Middle frontal gyrus (tissue), 1 donor: ENCODE measurements around the gene DEFB124.
"Not testable (repeated sequence)": the region's sequence is repeated elsewhere in the genome, so short reads cannot be mapped to it uniquely, and the experiment has no call there.

Experiments used
- DNase-seq: peaks from one replicate; pipeline ENCODE4 v3.0.0-alpha.2; 2015; ENCODE audit warnings: low spot score; ENCODE audit errors: extremely low spot score

Gene DEFB124, protein sequence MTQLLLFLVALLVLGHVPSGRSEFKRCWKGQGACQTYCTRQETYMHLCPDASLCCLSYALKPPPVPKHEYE

GRCh38 chr20:31474758-31475427 is at the start of gene DEFB124, which contains the start of gene REM1:
TSS of gene DEFB124 (minus strand) at chr20:31475127. CDS start at chr20:31473013, 2,114 bp downstream.
TSS of gene REM1 (plus strand) at chr20:31475288. CDS start at chr20:31476446, 1,158 bp downstream.
- DNase-seq, result no peak

GRCh38 chr20:31523361-31524283 is 48.7 kb upstream of the DEFB124 start:
- DNase-seq, result no peak

GRCh38 chr20:31522731-31523130 is 47.8 kb upstream of the DEFB124 start:
- no peak for DNase-seq

DNA sequence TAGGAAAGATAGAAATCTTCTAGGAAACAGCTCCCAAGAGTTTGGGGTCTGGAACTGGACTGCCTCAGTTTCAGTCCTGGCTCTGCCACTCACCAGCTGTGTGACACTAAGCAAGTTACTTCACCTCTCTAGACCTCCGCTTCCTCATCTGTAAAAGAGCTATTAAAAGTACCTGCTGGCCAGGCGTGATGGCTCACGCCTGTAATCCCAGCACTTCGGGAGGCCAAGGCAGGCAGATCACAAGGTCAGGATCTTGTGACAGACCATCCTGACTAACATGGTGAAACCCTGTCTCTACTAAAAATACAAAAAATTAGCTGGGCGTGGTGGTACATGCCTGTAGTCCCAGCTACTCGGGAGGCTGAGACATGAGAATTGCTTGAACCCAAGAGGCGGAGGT is 46.3 kb upstream of the DEFB124 start:
- DNase-seq, result not testable (repeated sequence)

DNA sequence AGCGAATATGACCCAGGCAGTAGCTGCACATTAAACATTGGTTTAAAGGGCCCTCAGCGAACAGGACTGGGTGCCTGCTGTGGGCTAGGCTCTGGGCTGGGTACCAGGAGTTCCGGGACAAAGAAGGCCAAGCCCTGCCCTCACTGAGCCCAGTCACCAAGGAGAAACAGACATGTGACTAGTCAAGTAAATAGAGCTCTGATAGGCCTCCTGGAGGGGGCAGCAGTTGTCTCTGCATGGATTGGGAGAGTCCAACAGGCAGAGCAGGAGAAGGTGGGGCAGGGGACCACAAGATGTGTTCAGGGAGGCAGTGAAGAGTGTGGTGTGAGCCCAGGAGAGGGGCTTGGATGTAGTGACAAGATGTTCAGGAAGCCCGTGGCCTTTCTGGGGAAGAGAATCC is 42.4 kb upstream of the DEFB124 start:
- no peak for DNase-seq

DNA sequence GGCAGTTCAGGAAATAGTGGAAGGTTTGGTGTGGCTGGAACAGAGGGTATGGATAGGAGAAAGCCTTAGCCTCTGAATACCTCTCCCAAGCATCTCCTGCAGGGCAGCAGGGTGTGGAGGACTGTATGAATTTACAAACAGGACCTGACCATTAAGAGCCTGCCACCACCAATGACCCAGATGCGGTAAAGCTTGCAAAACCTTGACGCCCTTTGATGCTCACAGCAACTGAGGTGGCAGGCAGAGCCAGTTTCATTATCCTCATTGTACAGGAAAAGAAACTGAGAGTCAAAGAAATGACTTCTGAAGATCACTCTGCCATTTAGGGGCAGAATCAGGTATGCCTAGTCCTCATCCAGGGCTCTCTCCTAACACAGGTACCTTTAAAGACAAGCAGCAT is 41.7 kb upstream of the DEFB124 start:
- DNase-seq, result no peak

- DNase-seq, result no peak
Observed at GRCh38 chr20:31516166-31516565, 41.2 kb upstream of the DEFB124 start.

- DNase-seq, result no peak
Observed at GRCh38 chr20:31515775-31516107, 40.8 kb upstream of the DEFB124 start.

DNA sequence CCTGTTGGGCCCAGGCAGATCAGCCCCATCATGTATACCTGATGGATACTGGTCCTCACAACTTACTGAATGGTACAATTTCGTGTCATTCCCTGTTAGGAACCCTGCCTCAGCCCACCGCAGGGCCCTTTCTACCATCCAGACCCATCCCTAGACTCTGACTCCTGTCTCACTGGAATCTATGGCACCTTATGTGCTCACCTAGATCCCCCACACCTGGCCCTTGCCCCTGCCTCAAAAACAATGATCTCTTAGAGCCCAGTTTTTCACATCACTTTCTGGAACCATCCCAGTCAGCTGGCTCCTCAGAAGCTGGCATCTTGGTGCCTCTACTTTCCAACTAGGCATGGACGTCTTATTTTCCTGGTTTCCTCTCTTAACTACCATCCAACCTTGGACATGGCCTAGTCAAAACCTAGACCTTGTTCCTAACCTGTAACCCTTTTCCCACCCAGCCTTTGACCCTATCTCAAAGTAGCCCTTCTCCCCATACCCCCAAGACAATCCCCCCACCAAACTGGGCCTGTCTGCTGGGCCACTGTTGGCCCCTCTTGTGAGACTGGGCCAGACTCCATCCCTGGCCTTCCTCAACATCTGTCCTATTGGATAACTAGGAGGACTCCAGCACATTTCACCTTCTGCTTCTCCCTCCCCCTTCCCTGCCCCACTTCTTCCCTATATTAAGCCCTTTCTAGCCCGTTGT is 40.3 kb upstream of the DEFB124 start:
- DNase-seq, result no peak

DNA sequence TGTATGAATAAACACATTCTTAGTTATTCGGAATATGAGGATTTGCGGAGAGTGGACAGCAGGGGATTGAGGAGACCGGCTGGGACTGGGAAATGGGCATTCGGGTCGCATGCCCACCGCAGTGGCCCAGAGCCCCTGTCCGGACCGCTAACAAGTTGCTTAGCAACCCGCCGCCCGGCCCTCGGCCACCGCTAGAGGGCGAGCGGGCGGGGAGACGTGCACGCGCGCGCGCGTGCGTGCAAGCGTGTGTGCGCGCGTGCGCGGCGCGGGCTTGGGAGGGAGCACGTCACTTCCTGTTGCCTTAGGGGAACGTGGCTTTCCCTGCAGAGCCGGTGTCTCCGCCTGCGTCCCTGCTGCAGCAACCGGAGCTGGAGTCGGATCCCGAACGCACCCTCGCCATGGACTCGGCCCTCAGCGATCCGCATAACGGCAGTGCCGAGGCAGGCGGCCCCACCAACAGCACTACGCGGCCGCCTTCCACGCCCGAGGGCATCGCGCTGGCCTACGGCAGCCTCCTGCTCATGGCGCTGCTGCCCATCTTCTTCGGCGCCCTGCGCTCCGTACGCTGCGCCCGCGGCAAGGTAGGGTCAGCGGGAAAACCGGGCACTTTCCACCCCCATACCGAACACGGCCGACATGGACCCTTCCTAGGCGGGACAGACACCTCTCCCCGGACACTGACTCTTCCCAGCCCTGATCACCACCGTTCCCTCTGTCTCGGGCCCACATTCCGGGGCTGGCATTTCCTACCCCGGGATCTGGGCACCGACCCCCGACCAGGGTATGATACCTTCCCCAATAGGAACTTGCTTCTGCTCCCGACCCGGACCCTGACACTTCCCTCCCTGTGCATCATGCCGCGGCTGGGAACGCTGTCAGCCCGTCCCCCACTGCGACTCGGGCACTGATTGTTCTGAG is 39.5 kb upstream of the DEFB124 start, which contains the start of gene HM13:
TSS of gene HM13 (plus strand) at position 289 of the 918 bp plus-strand sequence. CDS start at position 399, 110 bp downstream.
- DNase-seq, result peak; percentile 90

DNA sequence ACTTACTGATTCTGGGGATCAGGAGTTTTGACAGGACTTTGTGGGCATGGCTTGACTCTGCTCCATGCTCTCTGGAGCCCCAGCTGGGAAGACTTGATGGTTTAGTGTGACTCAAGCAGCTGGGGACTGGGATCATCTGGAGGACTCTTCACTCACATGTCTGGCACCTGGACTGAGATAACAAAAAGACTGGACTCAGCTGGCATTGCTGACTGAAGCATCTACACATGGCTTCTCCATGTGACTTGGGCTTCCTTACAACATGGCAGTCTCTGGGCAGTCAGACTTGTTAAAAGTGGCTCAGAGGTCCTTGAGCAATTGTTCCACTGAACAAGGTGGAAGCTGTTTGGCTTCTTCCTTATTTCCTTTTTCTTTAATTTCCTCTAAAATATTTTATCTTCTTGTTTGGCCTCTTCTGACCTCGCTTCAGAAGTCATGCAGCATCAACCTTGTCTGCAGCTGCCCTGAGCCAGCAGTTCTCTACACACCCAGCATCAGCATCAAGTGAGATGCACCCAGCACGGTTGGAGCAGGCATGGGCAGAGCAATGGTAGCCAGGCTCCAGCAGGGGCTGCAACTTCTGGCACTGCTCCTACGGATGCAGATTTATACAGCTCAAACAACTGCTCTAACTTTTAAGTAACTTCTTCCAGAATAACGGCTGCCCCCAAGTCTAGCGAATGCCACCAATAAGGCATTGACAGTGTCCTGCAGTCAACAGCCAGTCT is 33.8 kb upstream of the DEFB124 start:
- DNase-seq, result no peak

DNA sequence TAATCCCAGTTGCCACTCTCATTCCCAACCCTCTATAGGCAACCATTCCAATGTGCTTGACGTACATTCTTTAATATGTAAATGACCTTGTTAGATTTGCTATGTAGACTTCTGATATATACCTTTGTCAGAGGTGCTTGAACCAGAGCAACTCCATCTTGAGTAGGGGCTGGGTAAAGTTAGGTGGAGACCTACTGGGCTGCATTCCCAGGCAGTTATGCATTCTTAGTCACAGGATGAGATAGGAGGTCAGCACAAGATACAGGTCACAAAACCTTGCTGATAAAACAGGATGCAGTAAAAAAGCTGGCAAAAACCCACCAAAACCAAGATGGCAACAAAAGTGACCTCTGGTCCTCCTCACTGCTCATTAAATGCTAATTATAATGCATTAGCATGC is 31.0 kb upstream of the DEFB124 start:
- DNase-seq, result no peak

DNA sequence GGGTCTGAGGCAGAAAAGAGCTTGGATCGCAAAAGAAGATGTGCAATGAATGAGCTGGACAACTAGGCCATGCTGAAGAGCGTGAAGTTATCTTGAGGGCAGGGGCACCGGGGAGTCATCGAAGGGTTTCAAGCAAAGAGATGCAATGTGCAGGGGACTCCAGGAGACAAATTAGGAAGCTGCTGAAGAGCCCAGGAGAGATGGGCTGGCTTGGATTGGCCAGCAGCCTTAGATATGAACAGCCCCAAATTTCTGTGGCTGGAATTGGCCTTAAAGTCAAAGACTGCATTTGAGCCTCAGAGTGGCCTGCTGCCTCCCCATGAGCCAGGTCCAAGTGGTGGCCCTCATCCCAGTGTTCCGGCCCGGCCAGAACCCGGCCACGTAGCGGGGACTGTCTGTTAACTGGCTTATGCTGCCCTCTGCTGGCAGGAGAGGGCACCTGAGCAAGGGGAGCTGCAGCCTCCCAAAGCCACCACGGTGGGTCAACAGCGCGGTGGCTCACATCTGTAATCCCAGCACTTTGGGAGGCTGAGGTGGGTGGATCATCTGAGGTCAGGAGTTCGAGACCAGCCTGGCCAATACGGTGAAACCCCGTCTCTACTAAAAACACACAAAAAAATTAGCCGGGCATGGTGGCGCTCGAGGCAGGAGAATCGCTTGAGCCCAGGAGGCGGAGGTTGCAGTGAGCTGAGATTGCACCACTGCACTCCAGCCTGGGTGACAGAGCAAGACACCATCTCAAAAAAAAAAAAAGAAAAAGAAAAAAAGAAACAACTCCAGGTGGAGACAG is 28.2 kb upstream of the DEFB124 start:
- DNase-seq, result peak; percentile 47

- no peak for DNase-seq
Observed at GRCh38 chr20:31500527-31500926, 25.6 kb upstream of the DEFB124 start.

DNA sequence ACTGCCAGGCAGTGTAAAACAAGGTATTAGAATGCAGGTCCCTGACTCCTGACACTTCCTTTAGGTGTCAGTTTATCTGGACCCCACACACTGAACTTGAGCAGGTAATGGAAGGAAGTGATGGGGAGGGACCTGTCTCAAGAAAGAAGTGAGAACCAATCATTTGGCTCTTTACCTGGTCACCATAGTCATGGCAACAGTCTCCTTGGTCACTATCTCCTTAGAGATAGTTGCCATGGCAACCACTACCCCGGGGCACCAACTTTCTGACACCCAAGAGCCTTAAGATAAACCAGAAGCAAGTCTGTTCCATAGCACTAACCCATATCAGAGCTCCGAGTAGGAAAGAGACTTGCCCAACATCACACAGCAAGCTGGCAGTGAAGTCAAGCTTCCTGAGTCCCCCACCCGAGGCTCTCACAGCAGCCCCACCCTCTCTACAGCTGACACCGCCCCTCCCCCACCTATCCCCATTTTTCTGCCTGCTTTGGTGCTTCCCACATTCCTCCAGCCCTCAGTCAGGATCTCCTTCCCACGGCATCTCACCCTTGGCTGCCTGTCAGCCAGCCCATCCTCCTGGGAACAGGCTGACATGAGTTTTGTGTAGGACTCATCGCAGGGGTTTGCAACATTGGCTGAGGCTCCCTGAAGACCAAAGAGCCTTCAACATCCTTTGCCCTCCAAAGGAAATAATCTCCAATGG is 23.1 kb upstream of the DEFB124 start:
- DNase-seq, result no peak

DNA sequence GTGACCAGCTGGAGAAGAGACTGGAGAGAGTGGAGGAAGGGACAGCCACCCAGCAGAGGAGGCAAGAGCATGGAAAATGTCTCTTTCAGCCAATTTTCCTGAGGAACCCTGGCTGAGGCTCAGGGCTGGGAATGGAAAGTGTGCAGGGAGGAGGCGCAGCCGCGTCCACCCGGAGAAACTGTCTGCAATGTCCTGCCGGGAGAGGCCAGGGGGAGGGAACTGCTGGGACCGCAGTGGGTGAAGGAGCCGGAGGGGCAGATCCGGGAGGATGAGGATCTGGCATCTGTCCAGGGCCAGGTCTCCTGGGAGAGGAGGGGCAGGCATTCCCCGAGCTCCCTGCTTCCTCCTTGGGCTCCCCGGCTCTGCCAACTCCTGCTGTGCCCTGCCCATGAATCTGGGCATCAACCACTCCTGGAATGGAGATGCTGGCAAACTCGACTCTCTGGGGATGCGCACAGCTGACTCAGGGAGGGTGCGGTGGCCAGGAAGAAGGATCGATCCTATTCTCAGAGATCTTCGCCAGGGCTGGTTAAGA is 21.9 kb upstream of the DEFB124 start:
- no peak for DNase-seq

DNA sequence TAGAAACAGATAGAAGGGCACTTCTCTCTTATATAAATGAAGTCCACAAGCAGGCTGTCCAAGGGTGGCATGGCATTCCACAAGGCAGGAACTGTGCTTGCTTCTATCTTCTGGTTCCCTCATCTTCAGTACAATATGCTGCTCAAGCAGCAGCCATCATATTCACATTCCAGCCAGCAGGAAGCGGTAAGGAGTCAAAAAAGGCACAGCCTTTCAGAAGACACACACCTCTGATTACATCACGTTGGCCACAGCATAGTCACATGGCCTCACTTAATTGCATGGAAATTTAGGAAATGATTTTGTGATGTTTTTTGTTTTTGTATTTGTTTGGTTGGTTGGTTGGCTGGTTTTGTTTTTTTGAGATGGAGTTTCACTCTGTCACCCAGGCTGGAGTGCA is 19.2 kb upstream of the DEFB124 start:
- DNase-seq, result no peak

GRCh38 chr20:31490752-31491151 is 15.8 kb upstream of the DEFB124 start:
- DNase-seq, result no peak
